ENCODE results near the gene CYYR1.
"Not testable (repeated sequence)": the region's sequence is repeated elsewhere in the genome, so short reads cannot be mapped to it uniquely, and the experiment has no call there.

Gene CYYR1

GRCh38 chr21:26487981-26488480 is 85.1 kb downstream of the CYYR1 start:
- no peak for DNase-seq

GRCh38 chr21:26473471-26473870 is 99.6 kb downstream of the CYYR1 start:
- no peak for DNase-seq

- DNase-seq = peak; percentile 33
Observed at GRCh38 chr21:26471099-26471471, 102.0 kb downstream of the CYYR1 start.

GRCh38 chr21:26470351-26471098 is 102.6 kb downstream of the CYYR1 start:
- no peak for DNase-seq

- peak; percentile 51 for DNase-seq
Observed at GRCh38 chr21:26469789-26470188, 103.3 kb downstream of the CYYR1 start.

- DNase-seq = no peak
Observed at GRCh38 chr21:26465916-26466315, 107.2 kb downstream of the CYYR1 start.

DNA sequence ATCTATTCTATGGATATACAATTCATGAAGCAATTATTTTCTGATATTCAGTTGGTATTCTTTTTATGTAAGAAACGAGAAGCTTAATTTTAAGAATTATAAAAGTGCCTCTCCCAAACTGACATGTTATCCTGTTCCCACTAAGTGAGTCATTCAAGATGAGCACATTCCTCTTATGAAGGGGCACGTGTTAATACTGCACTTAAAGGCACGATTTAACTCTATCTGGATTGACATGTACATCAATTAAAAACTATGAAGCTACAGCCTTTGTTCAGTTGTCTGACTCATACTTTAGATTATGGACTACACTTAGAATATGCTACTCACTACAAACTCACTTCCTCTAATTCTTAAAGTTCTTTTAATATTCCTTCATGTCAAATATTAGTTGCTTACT is 111.6 kb downstream of the CYYR1 start:
- no peak for DNase-seq

DNA sequence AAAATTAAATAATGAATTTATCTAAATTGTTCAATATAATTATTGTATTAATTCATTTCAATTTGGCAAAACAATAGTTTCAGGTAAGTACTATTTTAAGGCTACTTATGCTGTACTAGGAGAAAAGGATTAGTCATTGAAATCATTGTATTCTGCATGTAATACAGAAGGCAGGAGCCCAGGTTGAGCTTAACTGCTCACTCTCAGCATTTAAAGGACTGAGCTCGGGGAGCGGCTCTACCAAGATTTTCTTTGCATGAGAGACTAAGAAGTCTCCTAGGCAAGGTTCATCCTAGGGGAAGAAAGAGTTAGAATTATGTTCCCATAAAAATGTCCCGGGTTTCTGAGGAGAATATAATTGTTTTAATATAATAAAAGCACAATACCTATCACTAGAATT is 112.5 kb downstream of the CYYR1 start:
- DNase-seq = no peak

DNA sequence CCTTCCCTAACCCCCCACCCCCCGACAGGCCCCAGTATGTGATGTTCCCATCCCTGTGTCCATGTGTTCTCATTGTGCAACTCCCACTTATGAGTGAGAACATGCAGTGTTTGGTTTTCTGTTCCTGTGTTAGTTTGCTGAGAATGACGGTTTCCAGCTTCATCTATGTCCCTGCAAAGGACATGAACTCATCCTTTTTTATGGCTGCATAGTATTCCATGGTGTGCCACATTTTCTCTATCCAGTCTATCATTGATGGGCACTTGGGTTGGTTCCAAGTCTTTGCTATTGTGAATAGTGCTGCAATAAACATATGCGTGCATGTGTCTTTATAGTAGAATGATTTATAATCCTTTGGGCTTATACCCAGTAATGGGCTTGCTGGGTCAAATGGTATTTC is 114.2 kb downstream of the CYYR1 start:
- DNase-seq = not testable (repeated sequence)

DNA sequence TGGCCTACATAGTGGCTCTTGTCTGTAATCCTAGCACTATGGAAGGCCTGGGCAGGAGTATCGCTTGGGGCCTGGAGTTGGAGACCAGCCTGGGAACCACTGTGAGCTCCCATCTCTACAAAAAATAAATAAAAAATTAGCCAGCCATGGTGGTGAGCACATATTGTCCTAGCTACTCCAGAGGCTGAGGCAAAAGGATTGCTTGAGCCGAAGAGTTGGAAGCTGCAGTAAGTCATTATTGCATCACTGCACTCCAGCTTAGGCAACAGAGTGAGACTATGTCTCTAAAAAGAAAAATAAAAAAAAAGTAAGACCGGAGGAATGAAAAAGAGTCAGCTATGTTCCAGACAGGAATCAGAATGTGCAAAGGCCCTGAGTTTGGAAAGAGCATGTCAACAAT is 115.3 kb downstream of the CYYR1 start:
- DNase-seq = no peak

DNA sequence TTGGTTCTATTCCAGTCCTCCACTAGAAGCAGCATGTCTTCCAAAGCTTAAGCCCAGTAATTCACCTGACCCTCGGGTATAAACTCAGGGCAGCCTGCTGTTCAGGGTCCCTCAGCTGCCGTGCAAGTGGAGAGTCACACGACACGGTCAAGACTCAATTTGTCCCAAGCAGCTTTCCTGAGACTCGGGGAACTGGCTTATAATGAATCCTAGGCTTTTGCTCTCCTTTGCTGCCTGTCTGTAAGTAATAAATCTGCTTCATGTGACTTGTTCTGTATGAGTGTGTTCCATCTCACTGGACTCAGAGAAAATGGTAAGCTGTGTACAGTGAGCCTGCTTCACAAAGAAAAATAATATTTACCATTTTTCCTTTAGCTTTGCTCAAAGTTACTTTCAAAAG is 119.8 kb downstream of the CYYR1 start:
- DNase-seq = no peak

DNA sequence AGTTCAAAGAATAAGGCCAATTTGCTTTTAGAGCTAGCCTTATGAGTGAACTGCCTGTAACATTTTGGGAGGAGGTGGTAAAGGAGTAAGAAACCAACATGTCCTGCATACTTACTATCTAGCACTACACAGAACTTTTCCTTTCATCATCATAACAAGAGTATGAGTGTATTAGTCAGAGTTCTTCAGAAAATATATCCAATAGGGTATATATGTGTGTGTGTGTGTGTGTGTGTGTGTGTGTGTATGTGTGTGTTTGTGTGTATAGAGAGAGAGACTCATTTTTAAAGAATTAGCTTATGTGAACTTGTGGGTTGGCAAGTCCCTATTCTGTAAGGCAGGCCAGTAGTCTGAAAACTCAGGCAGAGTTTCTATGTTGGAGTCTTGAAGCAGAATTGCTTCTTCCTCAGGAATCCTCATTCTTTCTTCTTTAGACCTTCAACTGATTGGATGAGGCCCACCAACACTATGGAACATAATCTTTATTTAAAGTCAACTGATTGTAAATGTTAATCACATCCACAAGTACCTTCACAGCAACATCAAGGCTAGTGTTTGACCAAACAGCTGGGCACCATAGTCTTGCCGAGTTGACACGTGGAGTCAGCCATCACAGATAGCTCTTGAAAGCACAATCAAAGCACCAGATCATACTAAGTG is 121.9 kb downstream of the CYYR1 start:
- DNase-seq = no peak

DNA sequence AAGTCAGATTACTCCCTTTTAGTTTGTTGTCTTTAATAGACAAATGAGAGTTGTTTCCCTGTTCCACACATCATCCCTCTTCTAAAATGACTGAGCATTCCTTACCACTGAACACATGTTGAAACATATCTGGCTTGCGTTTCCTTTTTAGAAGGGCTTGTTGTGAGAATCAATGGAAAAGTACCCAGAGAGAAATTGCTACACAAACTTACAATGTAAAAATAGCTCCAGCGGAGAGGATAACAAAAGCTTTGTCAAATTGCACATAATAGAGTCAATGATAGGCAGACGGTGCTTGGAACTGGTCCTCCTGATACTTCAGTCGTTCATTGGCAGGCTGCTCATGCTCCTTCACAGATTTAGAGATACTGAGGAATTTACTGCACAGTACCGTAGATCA is 123.9 kb downstream of the CYYR1 start:
- no peak for DNase-seq

DNA sequence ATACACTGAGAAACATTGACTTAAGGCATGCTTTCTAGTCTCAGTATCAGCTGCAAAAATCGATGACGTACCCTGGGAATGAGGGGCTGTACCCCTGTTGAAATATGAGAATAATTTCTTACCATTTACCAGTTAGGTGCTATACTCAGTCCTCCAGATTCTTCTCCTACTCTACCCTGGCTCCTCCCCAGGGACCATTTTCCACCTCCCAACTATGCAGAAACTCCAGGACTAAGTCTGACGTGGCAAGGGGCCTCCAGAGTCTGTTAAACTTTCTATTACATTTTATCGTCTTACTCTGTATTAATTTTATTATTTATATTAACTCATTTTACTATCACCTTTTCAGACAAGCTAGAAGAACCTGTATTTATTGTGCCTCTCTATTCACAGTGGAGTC is 124.3 kb downstream of the CYYR1 start:
- no peak for DNase-seq

- no peak for DNase-seq
Observed at GRCh38 chr21:26447932-26448475, 125.1 kb downstream of the CYYR1 start.

DNA sequence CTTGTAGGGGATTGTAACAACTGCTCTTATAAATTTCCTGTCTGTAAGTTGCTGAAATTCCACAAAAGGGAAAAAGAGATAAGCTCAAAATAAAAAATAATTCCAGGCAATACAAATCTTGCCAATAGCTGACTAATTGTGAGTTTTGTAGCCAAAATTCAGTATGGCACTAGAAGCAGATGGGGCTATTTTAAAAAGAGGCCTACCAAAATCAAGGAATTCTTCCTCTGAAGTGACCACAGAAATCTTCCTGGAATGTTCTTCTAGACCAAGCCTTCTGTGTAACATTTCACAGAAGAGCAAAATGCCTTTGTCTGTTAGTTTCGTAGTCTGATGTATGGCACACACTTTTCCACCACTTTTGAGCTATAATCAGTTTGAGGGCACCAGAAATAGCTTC is 127.6 kb downstream of the CYYR1 start:
- DNase-seq = no peak

DNA sequence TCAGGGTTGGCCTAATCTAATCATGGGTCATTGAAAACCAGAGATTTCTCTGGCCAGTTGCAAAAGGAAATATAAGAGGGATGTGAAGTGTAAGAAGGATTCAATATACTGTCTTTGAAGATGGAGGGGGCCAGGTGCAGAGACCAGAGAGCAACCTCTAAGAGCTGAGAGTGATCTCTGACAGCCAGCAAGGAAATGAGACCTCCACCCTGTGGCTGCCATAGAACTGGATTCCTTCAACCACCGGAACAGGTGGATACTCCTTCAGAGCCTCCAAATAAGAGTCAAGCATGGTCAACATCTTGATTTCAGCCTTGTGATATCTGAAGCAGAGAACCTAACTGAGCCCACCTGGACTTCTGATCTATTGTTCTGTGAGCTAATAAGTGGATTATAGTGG is 128.4 kb downstream of the CYYR1 start:
- no peak for DNase-seq

GRCh38 chr21:26443867-26444266 is 129.2 kb downstream of the CYYR1 start:
- DNase-seq = no peak

GRCh38 chr21:26443291-26443690 is 129.8 kb downstream of the CYYR1 start:
- DNase-seq = no peak

GRCh38 chr21:26441149-26441548 is 131.9 kb downstream of the CYYR1 start:
- DNase-seq = no peak

GRCh38 chr21:26438976-26439375 is 134.1 kb downstream of the CYYR1 start:
- no peak for DNase-seq

GRCh38 chr21:26437326-26438009 is 135.6 kb downstream of the CYYR1 start:
- DNase-seq = no peak

DNA sequence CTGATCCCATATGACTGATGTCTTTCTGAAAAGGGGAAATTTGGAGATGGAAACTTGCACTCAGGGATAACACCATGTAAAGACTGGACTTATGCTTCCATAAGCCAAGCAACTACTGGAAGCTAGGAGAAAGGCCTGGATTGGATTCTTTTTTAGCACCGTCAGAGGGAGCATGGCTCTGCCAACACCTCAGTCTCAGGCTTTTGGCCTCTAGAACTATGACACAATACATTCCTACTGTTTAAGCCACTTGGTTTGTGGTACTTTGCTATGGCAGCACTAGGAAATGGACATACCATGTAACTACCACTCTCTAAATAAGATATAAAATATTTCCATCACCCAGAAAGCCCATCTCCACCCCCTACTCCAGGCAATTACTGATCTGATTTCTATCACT is 139.7 kb downstream of the CYYR1 start:
- no peak for DNase-seq

GRCh38 chr21:26432410-26432809 is 140.7 kb downstream of the CYYR1 start:
- DNase-seq = no peak

Measured in femur (tissue), 1 donor.